GM21390 (cell line): ENCODE measurements around the gene USP17L15.
"Not testable (repeated sequence)": the region's sequence is repeated elsewhere in the genome, so short reads cannot be mapped to it uniquely, and the experiment has no call there.

Experiments used
- ATAC-seq: cut with Tn5 transposase; IDR thresholded peaks from one replicate; pipeline ENCODE4 v1.9.1; 2021; ENCODE audit not compliant: unreplicated experiment

Gene USP17L15

GRCh38 chr4:9234085-9234484 is at the start of gene USP17L15:
TSS of gene USP17L15 (plus strand) at chr4:9234385. CDS start at chr4:9234385, 0 bp downstream.
- ATAC-seq = not testable (repeated sequence)

- ATAC-seq = not testable (repeated sequence)
Observed at GRCh38 chr4:9210357-9210756, 23.8 kb upstream of the USP17L15 start, which contains the start of gene USP17L10. TSS of gene USP17L10 (plus strand) at chr4:9210657. CDS start at chr4:9210657, 0 bp downstream.

GRCh38 chr4:9214701-9215100 is 19.5 kb upstream of the USP17L15 start:
- ATAC-seq = not testable (repeated sequence)

- ATAC-seq = not testable (repeated sequence)
Observed at GRCh38 chr4:9215105-9215504, 19.1 kb upstream of the USP17L15 start, which contains the start of gene USP17L11. TSS of gene USP17L11 (plus strand) at chr4:9215405. CDS start at chr4:9215405, 0 bp downstream.

- not testable (repeated sequence) for ATAC-seq
Observed at GRCh38 chr4:9219852-9220251, 14.3 kb upstream of the USP17L15 start, which contains the start of gene USP17L12. TSS of gene USP17L12 (plus strand) at chr4:9220152. CDS start at chr4:9220152, 0 bp downstream.

- not testable (repeated sequence) for ATAC-seq
Observed at GRCh38 chr4:9224596-9224995, 9.6 kb upstream of the USP17L15 start, which contains the start of gene USP17L13. TSS of gene USP17L13 (plus strand) at chr4:9224896. CDS start at chr4:9224896, 0 bp downstream.

GRCh38 chr4:9230249-9230648 is 3.9 kb upstream of the USP17L15 start:
- not testable (repeated sequence) for ATAC-seq

GRCh38 chr4:9238461-9238860 is 4.3 kb downstream of the USP17L15 start:
- not testable (repeated sequence) for ATAC-seq

- ATAC-seq = not testable (repeated sequence)
Observed at GRCh38 chr4:9243579-9243978, 9.4 kb downstream of the USP17L15 start, which contains the start of gene USP17L17. TSS of gene USP17L17 (plus strand) at chr4:9243879. CDS start at chr4:9243879, 0 bp downstream.

- not testable (repeated sequence) for ATAC-seq
Observed at GRCh38 chr4:9247953-9248680, 13.9 kb downstream of the USP17L15 start, which contains the start of gene USP17L18. TSS of gene USP17L18 (plus strand) at chr4:9248630. CDS start at chr4:9248630, 0 bp downstream.

- ATAC-seq = not testable (repeated sequence)
Observed at GRCh38 chr4:9253078-9253477, 18.9 kb downstream of the USP17L15 start, which contains the start of gene USP17L19. TSS of gene USP17L19 (plus strand) at chr4:9253378. CDS start at chr4:9253378, 0 bp downstream.

- ATAC-seq = not testable (repeated sequence)
Observed at GRCh38 chr4:9257824-9258223, 23.6 kb downstream of the USP17L15 start, which contains the start of gene USP17L20. TSS of gene USP17L20 (plus strand) at chr4:9258124. CDS start at chr4:9258124, 0 bp downstream.

GRCh38 chr4:9262572-9262971 is 28.4 kb downstream of the USP17L15 start, which contains the start of gene USP17L21:
TSS of gene USP17L21 (plus strand) at chr4:9262872. CDS start at chr4:9262872, 0 bp downstream.
- ATAC-seq = not testable (repeated sequence)

- ATAC-seq = not testable (repeated sequence)
Observed at GRCh38 chr4:9267319-9267718, 33.1 kb downstream of the USP17L15 start, which contains the start of gene USP17L22. TSS of gene USP17L22 (plus strand) at chr4:9267619. CDS start at chr4:9267619, 0 bp downstream.

- not testable (repeated sequence) for ATAC-seq
Observed at GRCh38 chr4:9271719-9272118, 37.5 kb downstream of the USP17L15 start.
